ENCODE results near the gene MAF.

GRCh38 chr16:79623824-79624223, 23.3 kb upstream of the MAF start:
- TF ChIP-seq CTCF (IDR thresholded peaks at IDR 0.05 in 8 of 11, conservative IDR thresholded peaks at IDR 0.05 in 3 of 11), result no peak
- no peak for TF ChIP-seq POLR2A (IDR thresholded peaks at IDR 0.05)
